ENCODE measurements around the gene HDAC4. TPM values are rescaled to one million over a fixed set of nuclear protein-coding genes. Genes with fewer than 3 reads are reported as not detected.

The HDAC4 gene
- total and polyA plus RNA-seq, 10 of the 15 experiments (the other 5 are each of a cell fraction or from before 2014, with no cell fraction given): 0.22 to 15.7 (median 4.8) TPM

DNA sequence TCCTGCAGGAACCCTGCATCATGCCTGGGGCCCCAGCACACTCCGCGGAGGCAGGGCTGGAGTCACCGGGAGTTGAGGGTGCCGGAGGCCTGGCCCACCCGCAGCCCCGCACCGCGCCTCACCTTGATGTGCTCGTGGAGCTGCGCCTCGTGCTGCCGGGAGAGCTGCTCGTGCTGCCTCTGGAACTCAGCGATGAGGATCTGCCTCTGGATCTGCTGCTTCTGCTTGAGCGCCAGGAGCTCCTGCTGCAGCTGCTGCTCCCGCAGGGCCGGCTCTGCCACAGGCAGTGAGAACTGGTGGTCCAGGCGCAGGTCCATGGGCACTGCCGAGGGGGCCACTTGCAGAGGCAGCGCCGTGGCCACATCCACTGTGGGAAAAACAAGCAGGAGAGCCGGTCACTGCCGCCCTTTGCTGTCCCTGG lies 211.1 kb downstream of the HDAC4 start:
- Histone ChIP-seq H3K27ac (ENCODE audit: control insufficient read depth, insufficient read depth) (no peak overlapping the region), H3K27me3 (replicated peaks in 1 of 2; ENCODE audit: control insufficient read depth in 2 of 2, insufficient read depth in 2 of 2, low read length in 1 of 2) (no peaks in the 10 kb centered on the region), H3K4me2 (ENCODE audit: control insufficient read depth, insufficient read depth) (no peak overlapping the region), H3K4me1 (ENCODE audit: control insufficient read depth, insufficient read depth, low read length) (no peaks in the 10 kb centered on the region), H3K79me2 (ENCODE audit: control insufficient read depth, insufficient read depth, low read length) (no peaks in the 10 kb centered on the region), H3K9ac (ENCODE audit: control insufficient read depth, insufficient read depth, low read length) (no peak overlapping the region), H3K9me3 (replicated peaks; ENCODE audit: control insufficient read depth, insufficient read depth, low read length) (peaks cover 6% of the 10 kb centered on the region; the same call in 2 of the 3 replicates), H4K20me1 (ENCODE audit: control insufficient read depth, insufficient read depth) (no peaks in the 10 kb centered on the region), H2AFZ (ENCODE audit: control insufficient read depth, low read depth, low read length) (no peak overlapping the region), H3K36me3 (ENCODE audit: control insufficient read depth in 2 of 2, insufficient read depth in 2 of 2, low read length in 1 of 2) (peaks cover 0 to 4% of the 10 kb centered on the region in 2 experiments; a peak in 2 of 4 replicates), H3K4me3 (no peak overlapping the region)
- intact Hi-C loops (cut with micrococcal nuclease; ENCODE audit: unreplicated experiment): no loop called here
- RAD21 ChIA-PET (ENCODE audit: unreplicated experiment): no interaction called here
- 97% methylated on average over 22 of the region's 23 CpGs for WGBS (ENCODE audit: insufficient coverage, insufficient replicate concordance, low lambda C conversion rate, missing lambda C conversion rate)
- POLR2A ChIA-PET: no interaction called here
- TF ChIP-seq NFYA (IDR thresholded peaks at IDR 0.05; ENCODE audit: borderline replicate concordance, low read depth, low read length): no peak
- TF ChIP-seq POLR2AphosphoS2 (IDR thresholded peaks at IDR 0.05; ENCODE audit: low read depth, low read length): no peak
- no peak for TF ChIP-seq TCF3 (IDR thresholded peaks at IDR 0.05; ENCODE audit: borderline replicate concordance, insufficient read depth, low read depth, low read length)
- TF ChIP-seq, protein P1, sequence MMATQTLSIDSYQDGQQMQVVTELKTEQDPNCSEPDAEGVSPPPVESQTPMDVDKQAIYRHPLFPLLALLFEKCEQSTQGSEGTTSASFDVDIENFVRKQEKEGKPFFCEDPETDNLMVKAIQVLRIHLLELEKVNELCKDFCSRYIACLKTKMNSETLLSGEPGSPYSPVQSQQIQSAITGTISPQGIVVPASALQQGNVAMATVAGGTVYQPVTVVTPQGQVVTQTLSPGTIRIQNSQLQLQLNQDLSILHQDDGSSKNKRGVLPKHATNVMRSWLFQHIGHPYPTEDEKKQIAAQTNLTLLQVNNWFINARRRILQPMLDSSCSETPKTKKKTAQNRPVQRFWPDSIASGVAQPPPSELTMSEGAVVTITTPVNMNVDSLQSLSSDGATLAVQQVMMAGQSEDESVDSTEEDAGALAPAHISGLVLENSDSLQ (IDR thresholded peaks at IDR 0.05): no peak
- TF ChIP-seq NR2C1 (IDR thresholded peaks at IDR 0.05): no peak
- no peak for TF ChIP-seq RELA (IDR thresholded peaks at IDR 0.05; ENCODE audit: borderline replicate concordance, partially characterized antibody)
- TF ChIP-seq, protein P2, sequence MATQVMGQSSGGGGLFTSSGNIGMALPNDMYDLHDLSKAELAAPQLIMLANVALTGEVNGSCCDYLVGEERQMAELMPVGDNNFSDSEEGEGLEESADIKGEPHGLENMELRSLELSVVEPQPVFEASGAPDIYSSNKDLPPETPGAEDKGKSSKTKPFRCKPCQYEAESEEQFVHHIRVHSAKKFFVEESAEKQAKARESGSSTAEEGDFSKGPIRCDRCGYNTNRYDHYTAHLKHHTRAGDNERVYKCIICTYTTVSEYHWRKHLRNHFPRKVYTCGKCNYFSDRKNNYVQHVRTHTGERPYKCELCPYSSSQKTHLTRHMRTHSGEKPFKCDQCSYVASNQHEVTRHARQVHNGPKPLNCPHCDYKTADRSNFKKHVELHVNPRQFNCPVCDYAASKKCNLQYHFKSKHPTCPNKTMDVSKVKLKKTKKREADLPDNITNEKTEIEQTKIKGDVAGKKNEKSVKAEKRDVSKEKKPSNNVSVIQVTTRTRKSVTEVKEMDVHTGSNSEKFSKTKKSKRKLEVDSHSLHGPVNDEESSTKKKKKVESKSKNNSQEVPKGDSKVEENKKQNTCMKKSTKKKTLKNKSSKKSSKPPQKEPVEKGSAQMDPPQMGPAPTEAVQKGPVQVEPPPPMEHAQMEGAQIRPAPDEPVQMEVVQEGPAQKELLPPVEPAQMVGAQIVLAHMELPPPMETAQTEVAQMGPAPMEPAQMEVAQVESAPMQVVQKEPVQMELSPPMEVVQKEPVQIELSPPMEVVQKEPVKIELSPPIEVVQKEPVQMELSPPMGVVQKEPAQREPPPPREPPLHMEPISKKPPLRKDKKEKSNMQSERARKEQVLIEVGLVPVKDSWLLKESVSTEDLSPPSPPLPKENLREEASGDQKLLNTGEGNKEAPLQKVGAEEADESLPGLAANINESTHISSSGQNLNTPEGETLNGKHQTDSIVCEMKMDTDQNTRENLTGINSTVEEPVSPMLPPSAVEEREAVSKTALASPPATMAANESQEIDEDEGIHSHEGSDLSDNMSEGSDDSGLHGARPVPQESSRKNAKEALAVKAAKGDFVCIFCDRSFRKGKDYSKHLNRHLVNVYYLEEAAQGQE (IDR thresholded peaks at IDR 0.05; ENCODE audit: low read depth, low read length): no peak
- TF ChIP-seq CBFB (IDR thresholded peaks at IDR 0.05; ENCODE audit: low read depth): no peak
- TF ChIP-seq POLR2AphosphoS5 (IDR thresholded peaks at IDR 0.05; ENCODE audit: low read length): no peak
- TF ChIP-seq NRF1 (conservative IDR thresholded peaks at IDR 0.05; ENCODE audit: low read depth, low read length): no peak
- TF ChIP-seq, protein P3, sequence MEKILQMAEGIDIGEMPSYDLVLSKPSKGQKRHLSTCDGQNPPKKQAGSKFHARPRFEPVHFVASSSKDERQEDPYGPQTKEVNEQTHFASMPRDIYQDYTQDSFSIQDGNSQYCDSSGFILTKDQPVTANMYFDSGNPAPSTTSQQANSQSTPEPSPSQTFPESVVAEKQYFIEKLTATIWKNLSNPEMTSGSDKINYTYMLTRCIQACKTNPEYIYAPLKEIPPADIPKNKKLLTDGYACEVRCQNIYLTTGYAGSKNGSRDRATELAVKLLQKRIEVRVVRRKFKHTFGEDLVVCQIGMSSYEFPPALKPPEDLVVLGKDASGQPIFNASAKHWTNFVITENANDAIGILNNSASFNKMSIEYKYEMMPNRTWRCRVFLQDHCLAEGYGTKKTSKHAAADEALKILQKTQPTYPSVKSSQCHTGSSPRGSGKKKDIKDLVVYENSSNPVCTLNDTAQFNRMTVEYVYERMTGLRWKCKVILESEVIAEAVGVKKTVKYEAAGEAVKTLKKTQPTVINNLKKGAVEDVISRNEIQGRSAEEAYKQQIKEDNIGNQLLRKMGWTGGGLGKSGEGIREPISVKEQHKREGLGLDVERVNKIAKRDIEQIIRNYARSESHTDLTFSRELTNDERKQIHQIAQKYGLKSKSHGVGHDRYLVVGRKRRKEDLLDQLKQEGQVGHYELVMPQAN (conservative IDR thresholded peaks at IDR 0.05): no peak
- TF ChIP-seq MEF2B (IDR thresholded peaks at IDR 0.05; ENCODE audit: partially characterized antibody, poor library complexity, severe bottlenecking): no peak
- TF ChIP-seq SMARCA5 (IDR thresholded peaks at IDR 0.05): no peak
- TF ChIP-seq KDM1A (IDR thresholded peaks at IDR 0.05; ENCODE audit: borderline replicate concordance): no peak
- no peak for TF ChIP-seq CBX3 (IDR thresholded peaks at IDR 0.05; ENCODE audit: borderline replicate concordance, low read depth)
- no TSS peak for BruUV-seq (replicated peaks)
- SMC1A ChIA-PET (ENCODE audit: uncharacterized antibody, unreplicated experiment): no interaction called here
- DNase-seq (ENCODE audit: low read depth, low spot score) (no peak), FAIRE-seq (no peak), ATAC-seq (no peak)
- in situ Hi-C loops (cut with MboI): no loop called here
- CTCF ChIA-PET: no interaction called here

Measured in GM12878 (cell line).